Activated naive CD4-positive, alpha-beta T cell treated with anti-CD3 and anti-CD28 coated beads, Interleukin-2, amount 50 U/mL, for 16 hours (primary cell): ENCODE results near the gene EIF2AK3.
A peak's percentile ranks its signal among the peaks of the same experiment; 100 is the strongest.
"Not testable (repeated sequence)": the region's sequence is repeated elsewhere in the genome, so short reads cannot be mapped to it uniquely, and the experiment has no call there.

ENCODE experiments used
- DNase-seq: peaks from one replicate; pipeline ENCODE4 v3.0.0-alpha.2; 2020

EIF2AK3 gene

DNA sequence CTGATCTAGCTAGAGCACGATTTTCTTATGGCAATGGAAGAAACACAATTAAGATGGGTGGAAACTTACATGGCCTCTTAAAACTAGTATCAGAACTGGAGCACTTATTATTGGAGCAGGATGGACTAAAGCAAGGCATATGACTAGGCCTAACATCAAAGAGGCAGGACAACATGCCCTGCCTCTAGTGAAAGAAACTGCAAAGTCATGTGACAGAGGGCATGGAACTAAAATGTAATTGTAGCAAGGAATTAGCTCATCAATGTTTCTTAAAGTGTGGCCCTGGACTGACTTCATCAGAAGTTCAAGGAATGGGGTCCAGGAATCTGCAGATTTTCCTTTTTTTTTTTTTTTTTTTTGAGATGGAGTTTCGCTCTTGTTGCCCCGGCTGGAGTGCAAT is 5.3 kb upstream of the EIF2AK3 start:
- no peak for DNase-seq

DNA sequence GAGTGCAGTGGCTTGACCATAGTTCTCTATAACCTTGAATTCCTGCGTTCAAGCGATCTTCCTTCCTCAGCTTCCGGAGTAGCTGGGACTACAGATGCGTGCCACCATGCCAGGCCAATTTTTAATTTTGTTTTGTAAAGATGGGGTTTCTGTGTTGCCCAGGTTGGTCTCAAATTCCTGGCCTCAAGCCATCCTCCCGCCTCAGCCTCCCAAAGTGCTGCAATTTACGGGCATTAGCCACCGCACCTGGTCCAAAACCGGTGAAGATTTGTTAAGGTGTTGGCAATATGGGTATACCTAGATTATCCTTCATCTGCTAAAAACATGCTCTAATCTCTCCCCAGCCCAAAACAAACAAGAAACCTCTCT is 1.3 kb upstream of the EIF2AK3 start:
- DNase-seq = no peak

DNA sequence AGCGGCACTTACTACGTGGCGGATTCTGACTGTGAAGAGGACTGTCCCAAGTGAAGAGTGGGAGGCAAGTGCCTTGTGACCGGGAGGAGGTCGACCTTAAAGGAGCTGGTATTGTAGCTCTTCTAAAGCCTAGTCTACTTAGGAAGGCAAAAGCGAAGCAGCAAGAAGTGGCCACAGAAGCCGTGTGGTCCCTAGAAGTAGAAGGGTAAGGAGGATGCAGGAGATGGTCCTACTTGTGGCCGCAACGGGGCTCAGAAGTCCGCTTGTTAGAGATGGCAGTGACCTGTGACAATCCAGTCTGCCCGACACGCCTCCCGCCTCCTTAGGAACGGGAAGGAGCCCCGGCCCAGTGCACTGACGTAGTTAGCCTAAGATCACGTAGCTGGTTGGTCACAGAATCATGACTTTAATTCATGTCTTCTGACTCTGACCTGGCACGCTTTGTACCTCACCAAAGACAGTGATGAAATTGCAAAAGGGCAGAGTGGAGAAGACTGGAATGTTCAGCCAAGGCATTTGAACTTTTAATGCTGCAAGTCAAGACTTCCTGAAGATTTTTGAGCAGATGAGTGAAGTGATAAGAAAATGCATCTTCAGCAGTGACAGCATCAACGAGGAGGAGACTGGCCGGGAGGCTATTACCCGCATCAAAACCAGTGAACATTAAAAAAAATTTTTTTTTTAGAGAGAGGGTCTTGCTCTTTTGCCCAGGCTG is 749 bp upstream of the EIF2AK3 start:
- DNase-seq = peak; percentile 72

DNA sequence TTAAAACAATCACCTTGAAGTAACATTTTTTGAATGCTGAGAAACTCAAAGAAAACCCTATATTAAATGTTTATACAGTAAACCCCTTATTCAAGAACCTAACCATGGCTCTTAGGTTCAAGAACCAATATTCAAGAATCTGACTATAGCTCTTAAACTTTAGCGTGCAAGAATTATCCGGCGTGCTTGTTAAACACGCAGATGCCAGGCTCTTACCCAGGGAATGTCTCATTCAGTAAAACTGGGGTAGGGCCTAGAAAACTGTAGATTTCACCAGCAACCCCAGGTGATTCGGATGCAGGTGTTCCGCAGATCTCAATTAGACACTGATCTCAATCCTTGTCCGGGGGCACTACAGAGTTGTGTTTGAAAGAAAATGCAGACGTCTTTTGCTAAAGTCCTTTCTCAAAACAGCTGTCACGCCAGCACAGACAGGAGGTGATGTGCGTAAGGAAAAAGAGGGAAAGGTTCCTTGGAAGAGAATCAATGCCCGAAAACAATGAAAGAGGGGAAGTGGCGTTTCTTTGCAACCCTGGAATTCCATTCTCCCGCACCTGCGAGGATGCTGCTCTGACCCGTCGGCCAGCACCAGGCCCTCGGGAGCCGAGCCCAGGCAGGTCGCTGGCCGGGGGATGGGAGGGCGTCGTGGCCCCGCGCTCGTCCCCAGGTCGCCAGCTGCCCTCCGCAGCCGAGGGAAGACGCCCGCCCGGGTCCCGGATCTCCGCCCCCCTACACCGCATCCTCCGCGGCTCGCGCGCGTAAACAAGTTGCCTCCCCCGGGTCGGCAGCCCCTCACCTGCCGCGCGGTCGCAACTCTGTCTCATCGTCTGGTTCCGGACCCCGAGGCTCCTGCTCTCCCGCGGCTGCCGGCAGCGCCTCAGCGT is 851 bp downstream of the EIF2AK3 start:
- peak; percentile 55 for DNase-seq

DNA sequence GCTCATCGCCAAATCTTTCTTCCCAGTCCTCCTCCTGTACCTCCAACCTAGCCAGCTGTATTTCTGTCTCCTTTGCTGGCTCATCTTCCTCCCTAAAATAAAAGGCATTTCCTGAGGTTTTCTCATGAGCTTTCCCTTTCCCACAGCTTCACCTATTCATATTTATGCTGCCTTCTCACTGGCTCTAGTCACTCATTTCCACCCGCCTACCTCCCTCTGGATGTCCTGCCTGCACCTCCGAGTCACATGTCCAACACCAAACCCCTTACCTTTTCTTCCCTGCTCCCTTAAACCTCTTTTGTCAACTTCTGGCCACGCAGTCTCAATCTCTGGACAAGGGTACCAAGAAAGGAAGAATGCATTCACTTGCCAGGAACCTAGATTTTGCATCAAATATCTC is 2.8 kb downstream of the EIF2AK3 start:
- no peak for DNase-seq

GRCh38 chr2:88623831-88624465 is 3.3 kb downstream of the EIF2AK3 start:
- DNase-seq = not testable (repeated sequence)

DNA sequence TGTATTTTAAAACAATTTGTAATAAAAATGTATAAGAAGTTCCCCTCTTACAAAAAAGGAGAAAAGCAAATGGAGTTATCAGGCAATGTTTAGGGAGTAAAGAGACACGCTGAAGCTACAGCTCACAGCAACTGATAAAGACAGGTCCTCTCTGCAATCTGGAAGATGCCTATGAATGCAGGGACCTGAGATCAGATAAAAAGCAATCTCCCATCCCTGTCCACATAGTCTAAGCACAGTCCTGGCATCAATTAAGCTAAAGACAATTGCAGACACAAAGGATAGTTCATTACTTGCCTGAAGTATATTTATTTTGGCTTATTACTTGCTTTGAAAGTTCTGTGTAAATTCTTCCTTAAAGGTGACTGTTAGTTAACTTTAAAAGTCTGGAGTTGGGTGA is 5.0 kb downstream of the EIF2AK3 start:
- DNase-seq = no peak

GRCh38 chr2:88621432-88621831 is 5.8 kb downstream of the EIF2AK3 start:
- no peak for DNase-seq

DNA sequence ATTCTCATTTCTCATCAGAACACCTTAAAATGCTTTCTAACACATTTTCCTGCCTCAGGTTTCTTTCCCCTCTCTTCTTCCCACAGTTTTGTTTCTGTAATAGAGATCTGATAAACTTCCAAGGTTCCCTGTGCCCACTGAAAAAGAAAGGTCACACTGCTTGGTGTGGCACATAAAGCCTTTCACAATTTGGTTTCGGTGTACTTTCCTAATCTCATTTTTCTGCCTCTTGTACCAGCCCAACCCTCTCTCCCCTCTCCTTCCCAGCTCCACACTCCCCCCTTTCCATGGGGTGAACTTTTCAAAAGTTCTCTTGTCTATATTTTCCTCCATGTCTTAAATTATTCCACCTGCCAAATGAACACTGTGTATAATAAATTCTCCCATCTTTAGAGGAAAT is 7.2 kb downstream of the EIF2AK3 start:
- no peak for DNase-seq

DNA sequence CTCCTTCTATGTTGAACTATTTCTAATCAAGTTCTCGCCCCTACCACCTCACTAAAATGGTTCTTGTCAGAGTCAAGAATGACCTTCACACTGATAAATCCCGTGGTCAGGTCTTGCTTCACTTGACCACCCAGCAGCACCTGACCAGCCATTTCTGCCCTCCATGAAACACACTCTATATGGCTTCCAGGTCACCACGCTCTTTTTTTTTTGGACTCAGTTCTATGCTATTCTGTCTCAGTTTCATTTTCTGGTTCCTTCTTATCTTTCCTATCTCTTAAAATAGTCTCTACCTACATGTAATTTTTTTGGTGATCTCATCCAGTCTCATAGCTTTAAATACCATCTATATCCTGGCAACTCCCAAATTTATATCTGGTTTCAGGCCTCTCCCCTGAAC is 11.4 kb downstream of the EIF2AK3 start:
- no peak for DNase-seq

DNA sequence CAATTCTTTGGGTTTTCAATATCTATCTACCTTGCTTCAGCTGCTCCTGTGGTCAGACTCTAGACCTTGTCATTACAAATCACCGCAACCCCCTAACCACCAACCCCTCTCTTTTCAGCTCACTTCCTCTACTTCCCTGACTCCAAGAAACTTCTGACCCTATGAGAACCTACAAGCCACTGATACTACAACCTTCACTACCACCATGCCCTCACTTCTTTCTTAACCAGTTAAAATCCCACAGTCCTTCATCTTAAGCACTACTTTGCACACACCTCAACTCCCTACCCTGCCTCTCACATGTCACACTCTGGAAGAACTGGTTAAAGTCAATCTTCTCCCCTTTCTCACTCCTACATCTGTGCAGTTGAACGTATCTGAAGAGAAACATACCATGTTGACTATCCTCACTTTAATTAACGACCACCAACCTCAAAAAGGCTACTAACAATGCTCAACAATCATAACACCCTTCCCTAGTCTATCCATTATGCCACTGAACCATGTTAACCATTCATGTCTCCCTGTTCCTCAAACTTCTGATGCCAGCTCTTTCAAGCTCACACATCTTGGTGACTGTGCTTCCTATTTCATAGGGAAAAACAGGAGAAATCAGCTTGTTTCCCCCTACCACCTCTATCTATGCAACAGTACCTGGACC is 12.6 kb downstream of the EIF2AK3 start:
- DNase-seq = no peak

GRCh38 chr2:88613921-88614320 is 13.3 kb downstream of the EIF2AK3 start:
- DNase-seq = no peak

- DNase-seq = no peak
Measured at GRCh38 chr2:88608184-88608583, 19.1 kb downstream of the EIF2AK3 start.

DNA sequence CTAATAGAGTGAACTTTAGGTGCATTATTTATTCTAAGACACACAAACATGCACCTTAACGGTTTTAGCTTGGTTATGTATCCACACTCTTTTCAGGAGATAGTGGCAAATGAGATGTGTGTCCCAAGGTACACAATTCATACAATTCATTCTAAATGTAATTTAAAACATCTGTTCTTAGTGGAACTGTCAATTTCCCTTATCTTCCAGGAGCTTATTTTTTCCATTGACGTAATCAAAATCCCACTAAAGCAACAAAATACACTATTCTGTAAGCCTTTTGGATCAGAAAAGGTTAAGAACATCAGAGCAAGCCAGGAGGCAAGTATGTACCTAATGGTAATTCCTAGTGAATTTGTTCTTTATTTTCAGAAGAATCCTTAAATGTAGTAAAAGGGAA is 19.8 kb downstream of the EIF2AK3 start:
- DNase-seq = no peak

- DNase-seq = no peak
Measured at GRCh38 chr2:88606371-88607030, 20.8 kb downstream of the EIF2AK3 start.

DNA sequence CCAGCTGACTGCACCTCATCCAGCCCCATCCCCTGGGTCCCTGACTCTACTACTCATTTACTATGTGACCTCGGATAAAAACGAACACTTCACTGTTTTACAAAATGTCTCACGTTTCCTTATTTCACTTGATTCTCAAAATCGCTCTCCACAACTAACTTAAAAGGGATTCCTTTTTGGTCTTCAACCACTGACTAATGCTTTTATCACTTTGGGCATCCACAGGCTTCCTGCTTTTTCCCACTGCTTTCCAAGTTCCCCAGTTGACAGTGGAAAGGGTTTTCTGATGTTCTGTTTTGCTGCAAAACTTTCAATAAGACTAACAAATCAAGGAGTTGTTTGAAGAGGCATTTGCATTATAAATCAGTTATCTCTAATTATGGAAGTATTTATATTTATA is 24.1 kb downstream of the EIF2AK3 start:
- DNase-seq = no peak

GRCh38 chr2:88602022-88602421 is 25.2 kb downstream of the EIF2AK3 start:
- DNase-seq = no peak

DNA sequence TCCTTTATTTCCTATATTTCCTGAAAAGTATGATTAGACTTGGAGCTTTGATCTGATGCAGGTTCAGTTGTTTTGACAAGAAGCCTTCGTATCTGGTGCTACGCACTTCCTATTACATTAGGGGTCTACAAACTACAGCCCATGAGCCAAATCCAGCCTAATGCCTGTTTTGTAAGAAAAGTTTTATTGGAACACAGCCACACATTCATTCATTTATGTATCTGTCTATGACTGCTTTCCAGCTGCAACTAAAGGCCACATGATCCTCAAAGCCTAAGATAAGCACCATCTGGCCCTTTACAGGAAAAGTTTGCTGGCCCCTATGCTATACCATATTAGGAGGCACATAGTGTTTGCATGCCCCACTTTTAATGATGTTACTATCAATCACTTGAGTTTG is 26.0 kb downstream of the EIF2AK3 start:
- DNase-seq = no peak

GRCh38 chr2:88600038-88600465 is 27.2 kb downstream of the EIF2AK3 start:
- DNase-seq = peak; percentile 36

DNA sequence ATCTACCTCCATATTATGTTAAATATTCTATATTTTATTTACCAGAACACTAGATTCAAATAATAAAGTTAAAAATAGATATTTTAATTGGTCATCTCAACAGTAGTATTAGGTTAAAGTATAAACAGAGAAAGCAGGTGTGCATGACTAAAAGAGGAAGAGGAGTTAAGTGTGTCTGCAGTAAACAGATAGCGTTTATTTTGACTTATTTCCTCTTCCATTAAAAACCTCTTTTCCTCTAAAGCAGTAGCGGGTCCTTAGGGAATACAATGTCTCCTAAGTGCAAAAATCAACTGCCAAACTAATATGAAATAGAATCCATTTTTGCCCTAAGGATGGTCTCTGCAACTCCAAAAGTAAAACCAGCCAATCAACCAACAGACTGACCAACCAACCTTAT is 27.7 kb downstream of the EIF2AK3 start:
- DNase-seq = no peak

- no peak for DNase-seq
Measured at GRCh38 chr2:88597168-88597567, 30.1 kb downstream of the EIF2AK3 start.

DNA sequence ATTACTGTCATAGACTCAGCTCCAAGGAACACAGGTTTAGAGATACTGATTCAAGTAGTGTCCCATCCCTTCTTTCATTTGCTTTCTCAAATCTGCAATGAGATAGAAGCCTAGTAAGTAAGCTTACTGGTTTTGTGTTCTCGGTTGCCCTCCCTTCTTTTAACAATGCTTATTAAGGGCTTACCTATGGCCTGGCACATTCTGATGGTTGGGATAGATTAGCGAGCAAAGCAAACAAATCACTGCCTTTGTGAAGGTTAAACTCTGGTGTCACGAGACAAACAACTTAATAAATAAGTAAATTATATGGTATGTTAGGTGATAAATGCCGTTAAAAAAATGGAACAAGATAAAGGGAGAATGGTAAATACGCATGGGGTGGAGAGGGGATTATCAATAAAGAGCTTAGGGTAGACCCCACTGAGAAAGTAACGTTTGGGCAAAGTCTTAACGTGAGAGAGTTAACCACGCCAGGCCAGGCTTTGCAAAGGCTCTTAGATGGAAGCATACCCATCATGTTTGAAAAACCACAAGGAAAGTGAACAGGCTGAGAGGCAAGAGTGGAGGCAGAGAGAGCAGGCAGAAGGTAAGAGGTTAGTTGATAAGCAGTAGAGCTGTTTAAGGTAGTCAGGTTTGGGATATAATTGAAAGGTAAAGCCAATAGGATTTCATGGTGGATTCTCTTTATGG is 31.0 kb downstream of the EIF2AK3 start:
- no peak for DNase-seq
